ENCODE results near the gene ATG7. TPM values are rescaled to one million over a fixed set of nuclear protein-coding genes. Genes with fewer than 3 reads are reported as not detected.
"Not testable (repeated sequence)": the region's sequence is repeated elsewhere in the genome, so short reads cannot be mapped to it uniquely, and the experiment has no call there.

Gene ATG7
- total RNA-seq, 1 donor from 2014 or later = 53.5 TPM

DNA sequence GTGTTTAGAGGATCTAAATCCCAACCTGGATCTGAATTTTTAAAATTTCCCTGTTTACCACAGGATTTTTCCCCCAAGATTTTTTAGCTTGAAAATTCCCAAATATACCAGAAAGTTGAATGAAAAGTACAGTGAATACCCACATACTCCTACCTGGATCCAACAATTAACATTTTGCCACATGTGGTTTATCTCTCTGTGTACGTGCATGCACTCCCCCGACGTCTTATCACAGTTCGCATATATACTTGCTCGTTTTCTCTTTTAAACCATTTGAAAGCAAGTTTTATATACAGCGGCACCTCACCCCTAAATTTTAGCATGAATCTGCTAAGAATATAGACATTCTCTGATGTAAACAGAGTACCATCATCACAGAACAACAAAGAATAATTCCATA lies 165.3 kb downstream of the ATG7 start:
- H3K36me3 Mint-ChIP-seq = no peaks in the 10 kb centered on the region

DNA sequence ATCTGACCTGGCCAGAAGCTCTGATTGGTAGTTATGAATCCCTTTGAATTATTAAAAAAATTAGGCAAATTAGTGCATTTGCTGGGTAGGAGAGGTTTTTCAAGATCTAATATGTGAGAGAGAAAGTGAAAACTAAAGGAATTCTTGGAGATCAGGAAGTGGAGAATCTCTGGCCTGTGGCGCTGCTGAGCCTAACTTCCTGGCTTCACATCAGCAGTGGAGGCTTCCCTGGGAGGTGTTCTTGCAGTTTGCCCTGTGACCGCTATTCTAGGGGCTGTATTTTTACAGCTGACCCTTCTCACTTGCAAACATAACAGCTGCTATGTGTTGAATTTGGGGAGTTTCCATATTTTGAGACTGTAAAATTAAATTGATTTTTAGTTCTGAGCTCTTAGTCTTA lies 166.4 kb downstream of the ATG7 start:
- Histone ChIP-seq H4K20me1 (ENCODE audit: low read depth) (no peaks in the 10 kb centered on the region), H3K4me2 (no peak overlapping the region), H3K4me1 (peaks cover 14% of the 10 kb centered on the region), H3K4me3 (no peak overlapping the region), H3K27me3 (no peaks in the 10 kb centered on the region), H3K27ac (no peak overlapping the region), H3K36me3 (no peaks in the 10 kb centered on the region), H3K9ac (no peak overlapping the region), H2AFZ (replicated peaks) (no peak overlapping the region), H3F3A (ENCODE audit: low read depth) (peaks cover 3% of the 10 kb centered on the region), H3K79me2 (ENCODE audit: low read depth) (no peaks in the 10 kb centered on the region), H3K9me3 (ENCODE audit: low read depth) (no peaks in the 10 kb centered on the region)
- DNase-seq (ENCODE audit: low spot score) = no peak
- Mint-ChIP-seq H3K27ac (no peak overlapping the region), H3K36me3 (peaks cover 1% of the 10 kb centered on the region), H3K27me3 (ENCODE audit: insufficient read depth, low read depth) (no peaks in the 10 kb centered on the region), H3K4me3 (no peak overlapping the region), H3K9me3 (no peaks in the 10 kb centered on the region), H3K4me1 (peaks cover 23% of the 10 kb centered on the region)
- TF ChIP-seq, protein P1, sequence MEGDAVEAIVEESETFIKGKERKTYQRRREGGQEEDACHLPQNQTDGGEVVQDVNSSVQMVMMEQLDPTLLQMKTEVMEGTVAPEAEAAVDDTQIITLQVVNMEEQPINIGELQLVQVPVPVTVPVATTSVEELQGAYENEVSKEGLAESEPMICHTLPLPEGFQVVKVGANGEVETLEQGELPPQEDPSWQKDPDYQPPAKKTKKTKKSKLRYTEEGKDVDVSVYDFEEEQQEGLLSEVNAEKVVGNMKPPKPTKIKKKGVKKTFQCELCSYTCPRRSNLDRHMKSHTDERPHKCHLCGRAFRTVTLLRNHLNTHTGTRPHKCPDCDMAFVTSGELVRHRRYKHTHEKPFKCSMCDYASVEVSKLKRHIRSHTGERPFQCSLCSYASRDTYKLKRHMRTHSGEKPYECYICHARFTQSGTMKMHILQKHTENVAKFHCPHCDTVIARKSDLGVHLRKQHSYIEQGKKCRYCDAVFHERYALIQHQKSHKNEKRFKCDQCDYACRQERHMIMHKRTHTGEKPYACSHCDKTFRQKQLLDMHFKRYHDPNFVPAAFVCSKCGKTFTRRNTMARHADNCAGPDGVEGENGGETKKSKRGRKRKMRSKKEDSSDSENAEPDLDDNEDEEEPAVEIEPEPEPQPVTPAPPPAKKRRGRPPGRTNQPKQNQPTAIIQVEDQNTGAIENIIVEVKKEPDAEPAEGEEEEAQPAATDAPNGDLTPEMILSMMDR (IDR thresholded peaks at IDR 0.05) = no peak
- TF ChIP-seq EZH2phosphoT487 (IDR thresholded peaks at IDR 0.05) (no peak), EZH2 (IDR thresholded peaks at IDR 0.05) (no peak)

More for the DNA sequence above, 165.3 kb downstream of the ATG7 start:
- no peak for TF ChIP-seq EZH2phosphoT487 (IDR thresholded peaks at IDR 0.05)
- TF ChIP-seq, protein P1 (IDR thresholded peaks at IDR 0.05) = no peak
- no peak for TF ChIP-seq EZH2 (IDR thresholded peaks at IDR 0.05)
- no peak overlapping the region for H3K27ac ChIP-seq
- H3K79me2 ChIP-seq (ENCODE audit: low read depth) = no peaks in the 10 kb centered on the region
- no peaks in the 10 kb centered on the region for H3K9me3 ChIP-seq (ENCODE audit: low read depth)
- peaks cover 14% of the 10 kb centered on the region for H3K4me1 ChIP-seq
- H3K4me3 ChIP-seq = no peak overlapping the region
- H3K27me3 ChIP-seq = no peaks in the 10 kb centered on the region
- peaks cover 23% of the 10 kb centered on the region for H3K4me1 Mint-ChIP-seq
- no peak overlapping the region for H3K27ac Mint-ChIP-seq
- H4K20me1 ChIP-seq (ENCODE audit: low read depth) = no peaks in the 10 kb centered on the region
- H3K9me3 Mint-ChIP-seq = no peaks in the 10 kb centered on the region
- no peak overlapping the region for H3K4me3 Mint-ChIP-seq
- H3K27me3 Mint-ChIP-seq (ENCODE audit: insufficient read depth, low read depth) = no peaks in the 10 kb centered on the region
- no peak overlapping the region for H2AFZ ChIP-seq (replicated peaks)
- peak overlapping the region; percentile 29 for H3K4me2 ChIP-seq
- DNase-seq (ENCODE audit: low spot score) = no peak
- H3F3A ChIP-seq (ENCODE audit: low read depth) = peaks cover 3% of the 10 kb centered on the region
- no peak overlapping the region for H3K9ac ChIP-seq
- no peaks in the 10 kb centered on the region for H3K36me3 ChIP-seq

DNA sequence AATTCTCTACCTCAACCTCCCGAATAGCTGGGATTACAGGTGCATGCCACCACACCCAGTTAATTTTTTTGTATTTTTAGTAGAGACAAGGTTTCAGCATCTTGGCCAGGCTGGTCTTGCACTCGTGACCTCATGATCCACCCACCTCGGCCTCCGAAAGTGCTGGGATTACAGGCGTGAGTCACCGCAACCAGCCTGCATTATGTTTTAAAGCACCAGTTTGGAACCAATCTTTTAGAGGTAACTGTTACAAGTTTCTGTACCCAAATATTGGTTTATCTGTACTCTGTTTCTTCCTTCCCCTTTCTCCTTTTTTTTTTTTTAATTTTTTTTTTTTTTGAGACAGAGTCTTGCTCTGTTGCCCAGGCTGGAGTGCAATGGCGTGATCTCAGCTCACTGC lies 169.1 kb downstream of the ATG7 start:
- not testable (repeated sequence) for H3K27ac ChIP-seq; H2AFZ ChIP-seq (replicated peaks); H3K27ac Mint-ChIP-seq; H3K36me3 Mint-ChIP-seq; H3K27me3 ChIP-seq; H3K9me3 ChIP-seq (ENCODE audit: low read depth); H3K79me2 ChIP-seq (ENCODE audit: low read depth); H3K9me3 Mint-ChIP-seq; H3K36me3 ChIP-seq; DNase-seq (ENCODE audit: low spot score); H3K9ac ChIP-seq; H3K4me3 ChIP-seq; H4K20me1 ChIP-seq (ENCODE audit: low read depth); H3K4me3 Mint-ChIP-seq; H3K27me3 Mint-ChIP-seq (ENCODE audit: insufficient read depth, low read depth); H3K4me2 ChIP-seq; H3F3A ChIP-seq (ENCODE audit: low read depth)
- peaks cover 14% of the 10 kb centered on the region for H3K4me1 ChIP-seq
- peaks cover 16% of the 10 kb centered on the region for H3K4me1 Mint-ChIP-seq

DNA sequence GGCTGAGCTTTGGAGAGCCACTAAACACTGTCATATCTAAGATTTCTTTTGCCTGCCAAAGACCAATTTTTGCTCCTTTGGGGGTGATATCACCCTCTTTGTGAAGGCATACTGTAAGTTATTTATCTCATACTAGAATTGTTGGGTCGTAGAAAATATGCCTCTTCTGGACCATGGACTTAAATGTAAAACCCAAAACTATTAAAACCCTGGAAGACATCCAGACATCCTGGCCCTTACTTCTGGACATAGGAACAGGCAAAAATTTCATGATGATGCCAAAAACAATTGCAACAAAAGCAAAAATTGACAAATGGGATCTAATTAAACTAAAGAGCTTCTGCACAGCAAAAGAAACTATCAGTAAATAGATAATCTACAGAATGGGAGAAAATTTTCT lies 172.2 kb downstream of the ATG7 start:
- no peaks in the 10 kb centered on the region for H3K4me1 ChIP-seq
- Mint-ChIP-seq H3K4me3 (no peak overlapping the region), H3K4me1 (peaks cover 13% of the 10 kb centered on the region), H3K27me3 (ENCODE audit: insufficient read depth, low read depth) (peaks cover 11% of the 10 kb centered on the region), H3K9me3 (peaks cover 2% of the 10 kb centered on the region), H3K27ac (no peak overlapping the region), H3K36me3 (peaks cover 12% of the 10 kb centered on the region)
- TF ChIP-seq EZH2phosphoT487 (IDR thresholded peaks at IDR 0.05) (no peak), EZH2 (IDR thresholded peaks at IDR 0.05) (no peak)
- TF ChIP-seq, protein P1 (IDR thresholded peaks at IDR 0.05) = no peak
- DNase-seq (ENCODE audit: low spot score) = no peak
- H3K9me3 ChIP-seq (ENCODE audit: low read depth) = no peaks in the 10 kb centered on the region
- H3K4me2 ChIP-seq = no peak overlapping the region
- H3K9ac ChIP-seq = no peak overlapping the region
- H2AFZ ChIP-seq (replicated peaks) = no peak overlapping the region
- no peaks in the 10 kb centered on the region for H3K36me3 ChIP-seq
- H3F3A ChIP-seq (ENCODE audit: low read depth) = no peaks in the 10 kb centered on the region
- no peaks in the 10 kb centered on the region for H4K20me1 ChIP-seq (ENCODE audit: low read depth)
- no peak overlapping the region for H3K4me3 ChIP-seq
- H3K27ac ChIP-seq = no peak overlapping the region
- no peaks in the 10 kb centered on the region for H3K79me2 ChIP-seq (ENCODE audit: low read depth)
- no peaks in the 10 kb centered on the region for H3K27me3 ChIP-seq

DNA sequence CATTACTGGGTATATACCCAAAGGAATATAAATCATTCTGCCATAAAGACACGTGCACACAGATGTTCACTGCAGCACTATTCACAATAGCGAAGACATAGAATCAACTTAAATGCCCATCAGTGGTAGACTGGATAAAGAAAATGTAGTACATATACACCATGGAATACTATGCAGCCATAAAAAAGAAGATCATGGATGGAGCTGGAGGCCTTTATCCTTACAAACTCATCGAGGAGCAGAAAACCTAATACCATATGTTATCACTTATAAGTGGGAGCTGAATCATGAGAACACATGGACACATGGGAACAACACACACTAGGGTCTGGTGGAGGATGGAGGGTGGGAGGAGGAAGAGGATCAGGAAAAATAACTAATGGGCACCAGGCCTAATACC lies 173.0 kb downstream of the ATG7 start:
- not testable (repeated sequence) for H3K4me2 ChIP-seq; H3K27me3 ChIP-seq; H3K36me3 ChIP-seq; H3K4me3 ChIP-seq; H3K4me3 Mint-ChIP-seq; H3K9ac ChIP-seq; H3K27ac Mint-ChIP-seq; H3K9me3 Mint-ChIP-seq; H4K20me1 ChIP-seq (ENCODE audit: low read depth); H3K9me3 ChIP-seq (ENCODE audit: low read depth); DNase-seq (ENCODE audit: low spot score); H3F3A ChIP-seq (ENCODE audit: low read depth); H2AFZ ChIP-seq (replicated peaks); H3K4me1 ChIP-seq; H3K79me2 ChIP-seq (ENCODE audit: low read depth); H3K27ac ChIP-seq
- peaks cover 14% of the 10 kb centered on the region for H3K4me1 Mint-ChIP-seq
- peaks cover 12% of the 10 kb centered on the region for H3K36me3 Mint-ChIP-seq
- H3K27me3 Mint-ChIP-seq (ENCODE audit: insufficient read depth, low read depth) = peaks cover 11% of the 10 kb centered on the region

All from neural progenitor cell (in vitro differentiated cells).